BJ (cell line): ENCODE data around the gene PCIF1. TPM values are rescaled to one million over a fixed set of nuclear protein-coding genes. Genes with fewer than 3 reads are reported as not detected.

ENCODE experiments used
- CTCF ChIA-PET: fragments of 350-600 bp; formaldehyde crosslinking; extraction: SDS; loops from one replicate; lab custom pipeline; 2021; ENCODE audit warnings: antibody characterized with exemption, inconsistent platforms; lab: Yijun Ruan, JAX
- POLR2A ChIA-PET: fragments of 300-600 bp; sonication (Branson Sonifier 250); formaldehyde crosslinking; extraction: SDS; loops from one replicate; lab custom pipeline; 2021; ENCODE audit warnings: antibody characterized with exemption; lab: Charles Lee
- DNase-seq: peaks from one replicate; pipeline ENCODE4 v3.0.0-alpha.2; 2011; ENCODE audit warnings: low read depth
- H3K27me3 ChIP-seq: 2 replicates; pipeline ENCODE4 v1.6.0; 2011; ENCODE audit warnings: low read length; ENCODE audit not compliant: control insufficient read depth, insufficient read depth
- H3K36me3 ChIP-seq: 2 replicates; pipeline ENCODE4 v1.5.1; 2011; ENCODE audit warnings: low read length; ENCODE audit not compliant: control insufficient read depth, insufficient read depth
- H3K4me3 ChIP-seq: 2 replicates; pipeline ENCODE4 v1.5.1; 2011; ENCODE audit warnings: low read depth, mild to moderate bottlenecking, control low read depth, low read length
- polyA plus RNA-seq: library from polyadenylated mRNA; depleted of rRNA; stranded (reverse); fragments of >200 nt; gene quantifications from 2 replicates; pipeline ENCODE4 v1.2.3, GENCODE V29; 2011
- TF ChIP-seq, protein P1 (sequence below): IDR thresholded peaks from 2 replicates; pipeline ENCODE4 v1.5.1; 2011; ENCODE audit warnings: low read depth, mild to moderate bottlenecking, control low read depth, inconsistent platforms, low read length, moderate library complexity; ENCODE audit not compliant: insufficient read depth

Gene PCIF1
- polyA plus RNA-seq, 1 experiment, result 20.9 TPM

DNA sequence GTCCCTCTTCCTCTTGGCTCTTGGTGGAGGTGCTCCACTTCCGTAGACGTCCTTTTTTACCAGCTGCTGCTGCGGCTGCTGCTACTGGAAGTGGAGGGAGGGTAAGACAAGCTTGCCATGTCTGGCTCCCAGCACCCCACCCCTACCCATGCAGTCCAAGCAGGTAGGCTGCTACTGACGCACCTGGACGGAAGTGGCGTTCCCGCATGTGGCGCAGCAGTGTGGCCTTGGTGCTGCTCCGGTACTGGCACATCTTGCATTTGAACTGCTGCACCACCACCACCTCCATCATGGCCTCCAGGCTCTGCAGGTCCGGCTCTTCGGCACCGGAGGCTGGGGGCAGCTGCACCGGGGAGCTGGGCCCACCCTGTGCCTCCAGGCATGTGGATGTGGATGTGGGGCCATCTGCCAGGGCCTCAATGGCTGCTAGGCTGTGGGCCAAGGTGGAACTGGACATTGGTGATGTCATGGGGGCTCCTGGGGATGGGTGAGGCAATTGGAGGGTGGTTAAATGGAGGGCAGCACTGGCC is 33.1 kb downstream of the PCIF1 start:
- no peak for DNase-seq
- Histone ChIP-seq H3K4me3 (no peak overlapping the region), H3K36me3 (peaks cover 35% of the 10 kb centered on the region), H3K27me3 (no peaks in the 10 kb centered on the region)
- ChIA-PET POLR2A (no interaction called here), CTCF (interaction anchor here (1.0 to 5.0 kb wide), 4 partner anchors 8 to 167 kb away, joined by 3 to 48 read pairs (median 16); no protein-coding TSS in a partner anchor)
- TF ChIP-seq, protein P1, sequence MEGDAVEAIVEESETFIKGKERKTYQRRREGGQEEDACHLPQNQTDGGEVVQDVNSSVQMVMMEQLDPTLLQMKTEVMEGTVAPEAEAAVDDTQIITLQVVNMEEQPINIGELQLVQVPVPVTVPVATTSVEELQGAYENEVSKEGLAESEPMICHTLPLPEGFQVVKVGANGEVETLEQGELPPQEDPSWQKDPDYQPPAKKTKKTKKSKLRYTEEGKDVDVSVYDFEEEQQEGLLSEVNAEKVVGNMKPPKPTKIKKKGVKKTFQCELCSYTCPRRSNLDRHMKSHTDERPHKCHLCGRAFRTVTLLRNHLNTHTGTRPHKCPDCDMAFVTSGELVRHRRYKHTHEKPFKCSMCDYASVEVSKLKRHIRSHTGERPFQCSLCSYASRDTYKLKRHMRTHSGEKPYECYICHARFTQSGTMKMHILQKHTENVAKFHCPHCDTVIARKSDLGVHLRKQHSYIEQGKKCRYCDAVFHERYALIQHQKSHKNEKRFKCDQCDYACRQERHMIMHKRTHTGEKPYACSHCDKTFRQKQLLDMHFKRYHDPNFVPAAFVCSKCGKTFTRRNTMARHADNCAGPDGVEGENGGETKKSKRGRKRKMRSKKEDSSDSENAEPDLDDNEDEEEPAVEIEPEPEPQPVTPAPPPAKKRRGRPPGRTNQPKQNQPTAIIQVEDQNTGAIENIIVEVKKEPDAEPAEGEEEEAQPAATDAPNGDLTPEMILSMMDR, result no peak

DNA sequence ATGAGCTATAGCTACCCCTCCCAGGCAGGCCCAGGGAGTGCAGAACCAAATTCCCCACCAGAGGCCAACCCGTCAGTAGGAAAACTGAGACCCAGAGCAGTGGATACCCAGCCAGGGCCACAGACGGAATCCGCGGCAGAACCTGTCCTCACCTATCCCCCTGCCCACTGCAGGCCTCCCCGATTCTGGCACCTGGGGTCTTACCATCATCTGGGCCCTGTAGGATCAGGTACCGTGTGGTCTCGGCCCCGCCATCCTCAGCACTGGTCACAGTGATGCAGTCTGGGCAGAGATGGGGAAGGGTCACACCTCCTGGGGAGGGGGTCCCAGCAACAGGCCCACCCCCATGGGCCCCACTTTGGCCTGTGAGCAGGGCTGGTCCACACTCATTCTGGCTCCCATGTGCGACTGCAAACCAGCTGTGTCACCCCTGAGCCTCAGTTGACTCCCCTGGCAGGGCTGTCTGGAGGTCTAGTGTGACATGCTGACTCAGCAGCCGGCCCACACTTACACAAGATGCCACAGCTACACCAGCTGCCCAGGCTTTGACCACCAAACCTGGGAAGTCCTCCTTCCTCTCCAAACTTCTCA is 33.7 kb downstream of the PCIF1 start:
- POLR2A ChIA-PET, result no interaction called here
- CTCF ChIA-PET, result interaction anchor here (1.1 to 7.1 kb wide), 9 partner anchors 8 to 188 kb away, joined by 3 to 64 read pairs (median 5); no protein-coding TSS in a partner anchor
- DNase-seq, result no peak
- TF ChIP-seq, protein P1, result no peak
- Histone ChIP-seq H3K4me3 (no peak overlapping the region), H3K27me3 (no peaks in the 10 kb centered on the region), H3K36me3 (peaks cover 34% of the 10 kb centered on the region)

DNA sequence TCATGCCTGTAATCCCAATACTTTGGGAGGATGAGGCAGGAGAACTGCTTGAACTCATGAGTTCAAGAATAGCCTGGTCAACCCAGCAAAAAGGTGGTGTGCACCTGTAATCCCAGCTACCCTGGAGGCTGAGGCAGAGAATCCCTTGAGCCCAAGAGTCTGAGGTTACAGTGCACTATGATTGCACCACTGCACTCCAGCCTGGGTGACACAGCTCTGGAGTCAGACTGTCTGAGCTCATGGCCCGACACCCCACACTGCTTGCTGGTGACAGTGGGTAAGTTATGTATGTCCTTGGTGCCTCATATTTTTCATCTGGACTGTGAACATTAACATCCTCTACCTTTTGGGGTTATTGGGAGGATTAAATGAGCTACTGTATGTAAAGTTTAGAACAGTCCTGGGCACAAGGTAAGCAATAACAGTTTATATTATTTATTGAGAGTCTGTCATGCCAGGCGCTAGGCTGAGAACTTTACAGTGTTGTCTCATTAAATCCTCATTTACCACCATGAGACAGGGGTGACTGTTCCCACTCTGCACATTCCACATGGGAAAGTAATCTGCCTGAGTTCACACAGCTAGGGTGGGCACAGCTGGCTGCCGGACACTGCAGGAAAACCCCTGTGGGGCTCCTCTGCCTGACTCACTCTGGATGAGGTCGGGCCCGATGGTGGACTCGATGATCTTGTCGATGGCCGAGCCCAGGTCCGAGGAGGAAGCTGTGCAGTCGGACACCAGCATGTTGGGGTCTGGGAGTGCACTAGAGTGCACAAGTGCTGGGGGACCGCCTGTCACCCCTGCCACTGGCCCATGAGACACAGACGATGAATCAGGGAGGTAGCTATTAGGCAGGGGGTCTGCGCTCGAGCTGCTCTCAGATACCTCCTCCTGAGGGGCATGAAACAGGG is 34.6 kb downstream of the PCIF1 start:
- Histone ChIP-seq H3K36me3 (peaks cover 27% of the 10 kb centered on the region), H3K4me3 (no peak overlapping the region), H3K27me3 (no peaks in the 10 kb centered on the region)
- ChIA-PET POLR2A (interaction anchor here (0.5 kb wide), 1 partner anchor 621 kb away, joined by 5 read pairs; the partner anchor contains the start of gene SDC4), CTCF (interaction anchor here (0.6 to 7.1 kb wide), 31 partner anchors 9 to 189 kb away, joined by 3 to 64 read pairs (median 5); partner anchors contain the start of genes CTSA, NEURL2, PCIF1 and UBE2C)
- no peak for DNase-seq
- TF ChIP-seq, protein P1, result no peak

DNA sequence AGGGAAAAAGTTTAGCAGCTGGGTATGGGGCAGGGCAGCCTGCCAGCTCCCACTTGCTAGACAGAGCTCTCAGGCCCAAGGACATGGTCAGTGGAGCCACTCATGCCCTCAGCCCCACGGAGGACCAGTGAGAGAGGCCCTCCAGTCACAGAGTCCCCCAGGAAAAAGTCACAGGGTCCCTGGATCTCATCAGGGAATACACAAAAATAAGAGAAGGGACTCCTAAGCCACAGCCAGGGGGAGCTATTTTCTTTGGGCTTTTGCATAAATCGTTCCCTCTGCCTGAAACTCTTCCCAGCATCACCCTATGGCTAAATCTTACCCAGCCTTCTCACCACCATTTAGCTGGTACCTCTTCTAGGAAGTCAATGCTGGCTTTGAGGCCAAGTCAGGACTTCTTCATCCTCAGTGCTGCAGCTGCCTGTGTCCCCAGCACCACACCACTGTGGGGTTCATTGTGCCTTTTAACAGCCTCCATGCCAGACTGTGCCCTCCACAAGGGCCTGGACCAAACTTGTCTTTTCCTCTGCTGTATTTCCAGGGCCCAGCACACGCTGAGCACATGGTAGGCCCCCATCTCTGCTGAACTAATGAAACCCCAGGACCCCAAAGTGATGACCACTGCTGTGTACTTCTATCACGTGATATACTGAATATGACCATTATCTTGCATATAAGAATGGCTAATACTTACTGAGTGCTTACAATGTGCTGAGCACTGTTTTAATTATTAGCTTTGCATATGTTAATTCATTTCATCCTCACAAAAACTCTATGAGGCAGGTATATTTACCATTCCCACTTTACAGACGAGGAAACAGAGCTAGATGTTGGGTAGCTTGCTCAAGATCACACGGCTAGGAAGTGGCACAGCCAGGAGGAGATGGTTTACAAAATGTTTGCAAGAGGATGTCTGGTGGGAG is 35.5 kb downstream of the PCIF1 start:
- TF ChIP-seq, protein P1, result peak; percentile 72
- H3K4me3 ChIP-seq, result peak overlapping the region; percentile 90
- H3K36me3 ChIP-seq, result peaks cover 25% of the 10 kb centered on the region
- no peak for DNase-seq
- CTCF ChIA-PET, result interaction anchor here (0.6 to 7.1 kb wide), 34 partner anchors 10 to 392 kb away, joined by 3 to 64 read pairs (median 4); partner anchors contain the start of genes CTSA, NEURL2, PCIF1 and UBE2C
- no peaks in the 10 kb centered on the region for H3K27me3 ChIP-seq
- POLR2A ChIA-PET, result interaction anchor here (0.5 kb wide), 1 partner anchor 621 kb away, joined by 5 read pairs; the partner anchor contains the start of gene SDC4
